Activated naive CD8-positive, alpha-beta T cell treated with anti-CD3 and anti-CD28 coated beads, Interleukin-2, amount 10 ng/mL, durations not matched to agents 7 days and 5 days (primary cell): Measurements from ENCODE around the gene SLC35E4. TPM values are rescaled to one million over a fixed set of nuclear protein-coding genes. Genes with fewer than 3 reads are reported as not detected.
A peak's percentile ranks its signal among the peaks of the same experiment; 100 is the strongest.

Experiments used
- ATAC-seq: fragments of 150-1000 bp; cut with Tn5 transposase; one replicate; pipeline ENCODE4 v1.10.0; 2021; ENCODE audit warnings: low read depth, moderate library complexity
- POLR2A ChIA-PET: fragments of 350-600 bp; sonication (Branson Sonifier 250); formaldehyde crosslinking; loops from one replicate; lab custom pipeline; 2021; ENCODE audit warnings: antibody characterized with exemption; lab: Charles Lee
- DNase-seq: peaks from one replicate; pipeline ENCODE4 v3.0.0; 2021
- H3K27ac Mint-ChIP-seq: one replicate; pipeline ENCODE4 v1.8.0; 2022; ENCODE audit warnings: mild to moderate bottlenecking, mixed read lengths
- H3K27me3 Mint-ChIP-seq: one replicate; pipeline ENCODE4 v1.8.0; 2022; ENCODE audit warnings: mild to moderate bottlenecking, moderate library complexity, mixed read lengths
- H3K36me3 Mint-ChIP-seq: one replicate; pipeline ENCODE4 v1.8.0; 2021; ENCODE audit warnings: mild to moderate bottlenecking, mixed read lengths
- H3K4me1 Mint-ChIP-seq: one replicate; pipeline ENCODE4 v1.8.0; 2021; ENCODE audit warnings: mixed read lengths
- H3K4me3 Mint-ChIP-seq: one replicate; pipeline ENCODE4 v1.8.0; 2022; ENCODE audit warnings: mild to moderate bottlenecking, moderate library complexity, mixed read lengths
- H3K9me3 Mint-ChIP-seq: one replicate; pipeline ENCODE4 v1.8.0; 2021; ENCODE audit warnings: mixed read lengths
- total RNA-seq, 2 experiments: library from RNA; stranded (reverse); gene quantifications; one replicate each; pipeline ENCODE4 v1.2.3, GENCODE V29; 2021

The SLC35E4 gene
- total RNA-seq, 2 experiments from 2014 or later, result 1.5 to 2.4 TPM

- ATAC-seq, result no peak
- Mint-ChIP-seq H3K4me3 (no peak overlapping the region), H3K9me3 (no peaks in the 10 kb centered on the region), H3K27me3 (peaks cover 36% of the 10 kb centered on the region), H3K36me3 (no peaks in the 10 kb centered on the region), H3K4me1 (peaks cover 3% of the 10 kb centered on the region), H3K27ac (no peak overlapping the region)
- no peak for DNase-seq
- POLR2A ChIA-PET, result no interaction called here
Measured at GRCh38 chr22:30691204-30691603, 55.6 kb downstream of the SLC35E4 start.

GRCh38 chr22:30694171-30694639 lies 58.6 kb downstream of the SLC35E4 start:
- Mint-ChIP-seq H3K4me3 (peak overlapping the region; percentile 90), H3K4me1 (peaks cover 3% of the 10 kb centered on the region), H3K9me3 (no peaks in the 10 kb centered on the region), H3K36me3 (no peaks in the 10 kb centered on the region), H3K27me3 (peaks cover 44% of the 10 kb centered on the region), H3K27ac (no peak overlapping the region)
- POLR2A ChIA-PET, result interaction anchor here (0.6 kb wide), 1 partner anchor 45 kb away, joined by 3 read pairs; no protein-coding TSS in a partner anchor
- ATAC-seq, result peak; percentile 68
- peak; percentile 62 for DNase-seq

- Mint-ChIP-seq H3K4me1 (peaks cover 3% of the 10 kb centered on the region), H3K36me3 (no peaks in the 10 kb centered on the region), H3K27me3 (peaks cover 46% of the 10 kb centered on the region), H3K9me3 (no peaks in the 10 kb centered on the region), H3K4me3 (peak within 1 kb of the TSS; percentile 90), H3K27ac (no peak within 1 kb of the TSS)
- DNase-seq (peak; percentile 52), ATAC-seq (peak; percentile 43)
- POLR2A ChIA-PET, result interaction anchor here (0.6 kb wide), 1 partner anchor 45 kb away, joined by 3 read pairs; no protein-coding TSS in a partner anchor
Measured at GRCh38 chr22:30694640-30695350, 59.2 kb downstream of the SLC35E4 start, which contains the start of gene OSBP2. TSS of gene OSBP2 (plus strand) at chr22:30694874. CDS start at chr22:30694910, 36 bp downstream.

GRCh38 chr22:30695351-30695851 lies 59.8 kb downstream of the SLC35E4 start:
- DNase-seq (peak; percentile 27), ATAC-seq (no peak)
- no peaks in the 10 kb centered on the region for H3K9me3 Mint-ChIP-seq
- peaks cover 46% of the 10 kb centered on the region for H3K27me3 Mint-ChIP-seq
- POLR2A ChIA-PET, result no interaction called here
- peak overlapping the region; percentile 31 for H3K4me3 Mint-ChIP-seq
- no peaks in the 10 kb centered on the region for H3K36me3 Mint-ChIP-seq
- H3K4me1 Mint-ChIP-seq, result peaks cover 3% of the 10 kb centered on the region
- H3K27ac Mint-ChIP-seq, result no peak overlapping the region

- Mint-ChIP-seq H3K27ac (no peak overlapping the region), H3K27me3 (peaks cover 46% of the 10 kb centered on the region), H3K36me3 (no peaks in the 10 kb centered on the region), H3K4me3 (peak overlapping the region; percentile 31), H3K4me1 (peaks cover 3% of the 10 kb centered on the region), H3K9me3 (no peaks in the 10 kb centered on the region)
- DNase-seq (no peak), ATAC-seq (no peak)
- POLR2A ChIA-PET, result no interaction called here
Measured at GRCh38 chr22:30695871-30696655, 60.5 kb downstream of the SLC35E4 start.

Other genes starting within 250 kb of the SLC35E4 start
- 10 to 100 TPM; 11.1 to 11.3 TPM for gene RNF215, start 248.4 kb upstream of the SLC35E4 start, total RNA-seq
- 1 to 10 TPM; 9.9 TPM for gene SEC14L2, start 238.8 kb upstream of the SLC35E4 start, total RNA-seq
- 10 to 100 TPM; 63.3 to 64.8 TPM for gene MTFP1, start 210.0 kb upstream of the SLC35E4 start, total RNA-seq
- not detected for gene SEC14L3, start 163.8 kb upstream of the SLC35E4 start, total RNA-seq
- not detected for gene SEC14L4, start 130.1 kb upstream of the SLC35E4 start, total RNA-seq
- under 1 TPM in 1 of 2 experiments, not detected in 1; 0.08 TPM for gene SEC14L6, start 89.0 kb upstream of the SLC35E4 start, total RNA-seq
- under 1 TPM; 0.44 to 0.68 TPM for gene GAL3ST1, start 61.1 kb upstream of the SLC35E4 start, total RNA-seq
- 10 to 100 TPM; 51.2 to 57.1 TPM for gene PES1, start 43.9 kb upstream of the SLC35E4 start, total RNA-seq
- gene TCN2, start 28.6 kb upstream of the SLC35E4 start, total RNA-seq, result under 1 TPM; 0.28 to 0.94 TPM
- 10 to 100 TPM; 10.5 to 12.8 TPM for gene DUSP18, start 32.1 kb downstream of the SLC35E4 start, total RNA-seq
- under 1 TPM; 0.45 to 0.61 TPM for gene OSBP2, start 59.1 kb downstream of the SLC35E4 start, total RNA-seq